22Rv1 (cell line): Measurements from ENCODE around the gene DNHD1.
A peak's percentile ranks its signal among the peaks of the same experiment; 100 is the strongest.

Source experiments
- H3K27ac ChIP-seq: fragments of 450-650 bp; 2 replicates; pipeline ENCODE4 v1.5.1; 2017
- ZFX ChIP-seq: fragments of 450-650 bp; IDR thresholded peaks from 2 replicates; pipeline ENCODE4 v1.6.1; 2017; ENCODE audit warnings: antibody characterized with exemption, borderline replicate concordance
- TF ChIP-seq, protein P1 (sequence below): fragments of 450-650 bp; IDR thresholded peaks from 2 replicates; pipeline ENCODE4 v1.5.1; 2017; ENCODE audit warnings: mild to moderate bottlenecking

DNHD1 gene

DNA sequence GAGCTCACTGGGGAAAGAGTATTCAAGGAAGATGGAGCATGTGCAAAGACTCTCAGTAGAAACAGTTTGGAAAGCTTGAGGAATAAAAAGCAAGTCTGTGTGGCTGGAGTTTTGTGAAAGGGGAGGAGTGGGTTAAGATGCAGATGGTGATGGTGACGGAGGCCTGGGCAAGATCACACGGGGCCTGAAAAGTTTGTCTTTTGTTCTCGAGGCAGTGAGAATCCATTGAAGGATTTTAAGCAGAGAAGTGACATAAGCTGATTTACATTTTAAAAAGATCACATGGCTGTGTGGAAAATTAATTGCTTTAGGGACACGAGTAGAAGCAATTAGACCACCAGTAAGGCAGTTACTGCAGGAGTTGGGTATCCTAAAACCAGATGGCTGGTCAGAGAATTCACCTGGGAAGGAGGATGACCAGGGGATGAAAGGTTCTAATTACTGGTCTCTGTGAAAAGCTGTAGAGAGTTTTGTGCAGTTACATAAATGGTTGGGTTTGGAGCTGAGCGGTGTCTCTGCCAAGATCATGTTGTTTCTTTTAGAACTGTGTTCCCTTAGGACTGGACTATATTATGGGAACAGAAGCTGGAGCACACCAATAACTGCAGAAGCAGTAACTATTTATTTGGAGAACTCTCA, 99.3 kb downstream of the DNHD1 start:
- TF ChIP-seq, protein P1, sequence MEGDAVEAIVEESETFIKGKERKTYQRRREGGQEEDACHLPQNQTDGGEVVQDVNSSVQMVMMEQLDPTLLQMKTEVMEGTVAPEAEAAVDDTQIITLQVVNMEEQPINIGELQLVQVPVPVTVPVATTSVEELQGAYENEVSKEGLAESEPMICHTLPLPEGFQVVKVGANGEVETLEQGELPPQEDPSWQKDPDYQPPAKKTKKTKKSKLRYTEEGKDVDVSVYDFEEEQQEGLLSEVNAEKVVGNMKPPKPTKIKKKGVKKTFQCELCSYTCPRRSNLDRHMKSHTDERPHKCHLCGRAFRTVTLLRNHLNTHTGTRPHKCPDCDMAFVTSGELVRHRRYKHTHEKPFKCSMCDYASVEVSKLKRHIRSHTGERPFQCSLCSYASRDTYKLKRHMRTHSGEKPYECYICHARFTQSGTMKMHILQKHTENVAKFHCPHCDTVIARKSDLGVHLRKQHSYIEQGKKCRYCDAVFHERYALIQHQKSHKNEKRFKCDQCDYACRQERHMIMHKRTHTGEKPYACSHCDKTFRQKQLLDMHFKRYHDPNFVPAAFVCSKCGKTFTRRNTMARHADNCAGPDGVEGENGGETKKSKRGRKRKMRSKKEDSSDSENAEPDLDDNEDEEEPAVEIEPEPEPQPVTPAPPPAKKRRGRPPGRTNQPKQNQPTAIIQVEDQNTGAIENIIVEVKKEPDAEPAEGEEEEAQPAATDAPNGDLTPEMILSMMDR, result no peak
- TF ChIP-seq ZFX, result no peak
- no peak overlapping the region for H3K27ac ChIP-seq

DNA sequence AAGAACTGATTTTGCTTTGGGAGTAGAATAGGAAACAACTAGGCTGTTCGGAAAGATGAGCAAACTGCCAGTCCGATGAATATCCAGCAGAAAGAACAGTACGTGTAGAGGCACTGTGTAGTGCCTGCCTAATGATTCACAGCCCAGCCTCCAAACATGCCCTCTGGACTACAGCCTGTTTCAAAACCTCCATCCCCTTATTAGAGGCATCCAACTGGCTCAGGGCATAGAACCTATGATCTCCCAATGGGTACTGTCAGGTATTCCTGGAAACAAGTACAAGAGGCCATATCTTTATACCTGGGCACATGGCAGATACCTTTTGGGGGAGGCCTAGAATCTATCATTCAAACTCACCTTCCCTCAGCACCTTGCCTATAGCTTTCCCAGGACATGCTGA, 101.5 kb downstream of the DNHD1 start:
- TF ChIP-seq, protein P1, result no peak
- no peak for TF ChIP-seq ZFX
- H3K27ac ChIP-seq, result no peak overlapping the region

DNA sequence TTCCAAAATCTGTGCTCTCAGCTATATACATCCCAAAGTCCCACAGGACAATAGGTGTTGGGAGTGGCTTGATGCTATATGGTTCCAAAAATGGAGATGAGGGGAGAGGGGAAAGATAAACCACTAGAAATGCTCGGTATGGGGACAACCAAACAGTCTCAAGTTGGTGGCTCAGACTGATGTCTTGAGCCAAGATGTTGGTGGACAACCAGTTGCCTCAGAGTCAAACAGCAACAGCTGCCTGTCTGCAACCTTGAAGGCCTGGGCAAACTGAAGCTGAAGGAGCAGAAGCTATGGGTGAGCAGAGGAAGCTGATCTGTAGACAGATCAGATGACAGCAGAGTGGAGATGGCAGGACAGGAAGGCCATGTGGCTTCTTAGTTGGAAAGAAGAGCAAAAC, 102.4 kb downstream of the DNHD1 start:
- no peak for TF ChIP-seq ZFX
- TF ChIP-seq, protein P1, result no peak
- no peak overlapping the region for H3K27ac ChIP-seq

DNA sequence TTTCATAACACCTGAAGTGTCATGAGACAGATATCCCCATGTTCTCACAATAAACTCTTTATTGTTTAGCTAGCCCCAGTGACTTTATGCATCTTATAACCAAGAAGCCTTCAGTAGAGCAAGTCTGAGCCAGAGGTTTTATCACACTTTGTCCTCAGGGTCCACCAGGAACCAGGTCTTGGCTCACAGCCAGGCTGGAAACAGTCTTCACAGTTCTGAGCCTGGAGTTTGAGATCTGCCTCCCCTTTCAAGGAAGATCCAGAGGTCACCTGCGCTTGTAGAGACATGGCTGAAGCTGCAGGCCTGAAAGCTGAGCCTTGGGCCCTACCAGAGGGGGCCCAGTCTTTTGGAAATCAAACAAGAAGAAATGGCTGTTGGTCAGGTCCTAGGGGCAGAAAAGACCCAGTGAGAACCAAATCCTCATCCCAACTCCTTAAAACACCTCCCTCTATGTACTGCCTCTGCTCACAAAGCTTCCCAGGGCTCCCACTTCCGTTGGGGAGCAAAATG, 102.9 kb downstream of the DNHD1 start:
- H3K27ac ChIP-seq, result no peak overlapping the region
- no peak for TF ChIP-seq ZFX
- TF ChIP-seq, protein P1, result no peak

DNA sequence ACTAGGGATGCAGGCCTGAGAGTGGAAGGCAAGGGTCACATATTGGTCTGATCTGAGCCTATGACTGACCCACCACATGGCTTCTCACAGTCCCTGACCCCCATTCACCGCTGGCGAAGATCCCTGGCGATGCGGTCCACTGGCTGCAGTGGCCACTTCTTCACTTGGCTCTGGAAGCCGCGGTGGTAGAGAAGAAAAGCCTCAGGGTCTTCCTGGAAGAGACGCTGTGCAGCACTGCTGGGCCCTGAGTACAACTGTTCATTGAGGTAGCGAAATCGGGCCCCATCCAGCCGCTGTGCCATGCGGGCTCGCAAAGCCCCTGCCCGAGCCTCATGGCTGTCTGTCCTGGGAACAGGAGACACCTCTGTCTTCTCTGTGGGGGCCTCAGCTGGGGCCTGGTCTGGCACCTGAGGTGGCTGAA, 104.0 kb downstream of the DNHD1 start:
- TF ChIP-seq ZFX, result no peak
- TF ChIP-seq, protein P1, result no peak
- no peak overlapping the region for H3K27ac ChIP-seq

DNA sequence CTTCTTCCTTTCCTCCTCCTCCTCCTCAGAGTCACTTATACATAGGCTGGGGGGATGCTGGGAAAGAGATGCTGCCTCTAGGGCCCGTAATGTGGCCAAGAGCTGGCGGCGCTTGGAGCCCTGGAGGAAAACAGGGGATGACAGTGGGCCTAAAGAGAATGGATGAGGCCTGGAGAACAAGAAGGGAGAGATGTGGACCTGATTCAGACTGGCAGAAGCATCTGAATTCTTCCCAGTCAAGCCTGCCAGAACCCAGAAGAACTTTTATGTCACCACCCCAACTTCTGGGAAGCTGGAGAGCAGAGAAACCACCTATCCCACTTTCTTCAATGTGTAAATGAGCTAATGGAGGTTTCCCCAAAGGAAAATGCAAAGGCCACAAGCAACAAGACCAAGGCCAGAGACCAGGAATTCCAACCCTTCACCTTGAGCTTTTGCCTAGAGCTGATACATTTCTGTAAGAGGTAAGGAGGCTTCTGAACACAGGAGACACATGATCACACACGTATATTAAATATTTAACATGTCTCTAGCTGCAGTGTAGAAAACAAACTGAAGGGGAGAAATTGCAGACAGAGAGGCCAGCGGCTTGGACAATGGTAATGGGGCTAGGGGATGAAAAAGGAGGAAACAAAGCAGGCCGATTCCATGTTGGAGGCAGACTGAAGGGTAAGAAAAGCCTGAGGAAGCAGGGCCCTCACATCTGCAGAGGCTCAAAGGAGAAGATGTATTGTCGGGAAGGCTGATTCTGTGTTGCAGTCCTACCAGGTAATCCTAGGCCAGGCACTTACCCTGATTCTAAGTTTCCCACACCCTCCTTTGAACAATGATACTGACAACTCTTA, 105.2 kb downstream of the DNHD1 start:
- peak overlapping the region; percentile 62 for H3K27ac ChIP-seq
- TF ChIP-seq, protein P1, result no peak
